AG04450 (cell line): ENCODE results near the gene TOX2. TPM values are rescaled to one million over a fixed set of nuclear protein-coding genes. Genes with fewer than 3 reads are reported as not detected.
A peak's percentile ranks its signal among the peaks of the same experiment; 100 is the strongest.

Source experiments
- CTCF ChIA-PET: fragments of 300-600, 350-600 bp; formaldehyde crosslinking; extraction: SDS; loops from one replicate; lab custom pipeline; 2022; ENCODE audit warnings: antibody characterized with exemption, inconsistent platforms; lab: Charles Lee
- POLR2A ChIA-PET: fragments of 350-600 bp; formaldehyde crosslinking; extraction: SDS; loops from one replicate; lab custom pipeline; 2021; ENCODE audit warnings: antibody characterized with exemption, inconsistent platforms; lab: Yijun Ruan, JAX
- DNase-seq: peaks from one replicate; pipeline ENCODE4 v3.0.0-alpha.2; 2011; ENCODE audit warnings: low read depth, low spot score
- H3K27ac ChIP-seq: one replicate; pipeline ENCODE4 v1.5.1; 2012; ENCODE audit warnings: low read depth, low read length, control low read depth
- H3K27me3 ChIP-seq: one replicate; pipeline ENCODE4 v1.6.0; 2012; ENCODE audit warnings: low read length; ENCODE audit not compliant: control insufficient read depth, insufficient read depth
- H3K4me3 ChIP-seq: 2 replicates; pipeline ENCODE4 v1.5.1; 2011; ENCODE audit warnings: mild to moderate bottlenecking, low read depth, low read length, control low read depth
- H3K9me3 ChIP-seq: 2 replicates; pipeline ENCODE4 v1.5.1; 2012; ENCODE audit warnings: low read length; ENCODE audit not compliant: control insufficient read depth, insufficient read depth
- CTCF ChIP-seq: IDR thresholded peaks from 2 replicates; pipeline ENCODE4 v1.5.1; 2011; ENCODE audit warnings: low read depth, low read length, control low read depth, inconsistent platforms
- polyA plus RNA-seq: library from polyadenylated mRNA; depleted of rRNA; stranded (reverse); fragments of >200 nt; gene quantifications from 2 replicates; pipeline ENCODE4 v1.2.3, GENCODE V29; 2011

TOX2 gene
- polyA plus RNA-seq, 1 experiment = 10.6 TPM

GRCh38 chr20:43915211-43916072, 790 bp downstream of the TOX2 start:
- Histone ChIP-seq H3K9me3 (peaks cover 2% of the 10 kb centered on the region; the same call in 1 of the 2 replicates), H3K4me3 (peak overlapping the region; percentile 80), H3K27me3 (no peaks in the 10 kb centered on the region), H3K27ac (peak overlapping the region; percentile 47)
- no peak for DNase-seq
- no peak for TF ChIP-seq CTCF
- CTCF ChIA-PET = no interaction called here
- POLR2A ChIA-PET = no interaction called here

- DNase-seq = no peak
- Histone ChIP-seq H3K4me3 (peak overlapping the region; percentile 80), H3K27me3 (no peaks in the 10 kb centered on the region), H3K27ac (peak overlapping the region; percentile 47), H3K9me3 (peaks cover 2% of the 10 kb centered on the region; the same call in 1 of the 2 replicates)
- ChIA-PET CTCF (no interaction called here), POLR2A (interaction anchor here (0.7 kb wide), 1 partner anchor 10 kb away, joined by 3 read pairs; no protein-coding TSS in a partner anchor)
- TF ChIP-seq CTCF = no peak
Measured at GRCh38 chr20:43916073-43916880, 1.6 kb downstream of the TOX2 start.

DNA sequence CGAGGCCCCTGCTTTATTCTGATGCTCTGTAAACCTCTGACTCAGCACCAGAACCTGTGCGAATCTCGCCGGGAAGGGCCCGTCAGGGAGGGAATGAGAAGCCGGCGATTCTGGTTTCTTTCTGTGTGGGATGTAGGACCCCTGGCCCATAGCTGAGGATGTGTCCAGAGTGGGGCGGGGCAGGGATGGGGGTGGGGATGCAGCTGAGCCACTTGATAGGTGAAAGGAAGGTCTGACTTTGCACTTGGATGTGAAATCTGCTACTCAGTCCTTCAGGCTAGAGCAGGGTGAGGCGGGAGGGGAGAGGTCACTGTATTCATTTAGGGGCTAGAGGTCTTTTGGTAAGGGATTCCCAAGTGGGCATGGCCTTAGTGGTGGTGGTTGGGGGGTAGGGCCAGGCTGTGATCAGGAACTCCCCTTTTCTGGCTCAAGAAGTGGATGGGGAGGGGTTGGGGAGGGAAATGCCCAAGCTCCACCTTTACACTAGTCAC, 2.3 kb downstream of the TOX2 start:
- H3K27me3 ChIP-seq = no peaks in the 10 kb centered on the region
- peak overlapping the region; percentile 21 for H3K27ac ChIP-seq
- CTCF ChIA-PET = interaction anchor here (0.6 to 1.0 kb wide), 2 partner anchors 12 to 167 kb away, joined by 3 to 5 read pairs; no protein-coding TSS in a partner anchor
- H3K4me3 ChIP-seq = peak overlapping the region; percentile 80
- no peak for TF ChIP-seq CTCF
- POLR2A ChIA-PET = interaction anchor here (0.7 to 1.5 kb wide), 3 partner anchors 11 to 38 kb away, joined by 3 read pairs; no protein-coding TSS in a partner anchor
- DNase-seq = no peak
- peaks cover 2% of the 10 kb centered on the region; the same call in 1 of the 2 replicates for H3K9me3 ChIP-seq

DNA sequence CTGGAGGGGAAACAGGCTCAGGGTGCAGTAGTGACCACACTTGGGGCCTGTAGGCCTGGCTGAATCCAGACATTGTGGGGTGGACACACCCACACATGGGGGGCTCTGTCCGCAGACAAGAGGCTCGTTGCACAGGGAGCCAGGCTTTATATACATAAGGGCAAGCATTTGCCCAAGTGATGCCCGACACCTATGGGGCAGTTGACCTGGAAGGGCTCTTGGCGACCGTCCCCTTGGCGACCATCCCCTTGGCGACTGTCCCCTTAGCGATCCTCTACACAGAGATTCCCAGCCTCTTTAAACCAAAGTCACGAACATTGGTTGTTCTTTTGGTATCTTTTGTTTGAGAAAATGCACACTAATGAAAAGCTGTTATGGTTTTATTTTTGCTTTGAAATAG, 2.7 kb downstream of the TOX2 start:
- ChIA-PET POLR2A (interaction anchor here (0.8 to 1.5 kb wide), 2 partner anchors 18 to 38 kb away, joined by 3 read pairs; no protein-coding TSS in a partner anchor), CTCF (interaction anchor here (0.6 to 1.0 kb wide), 2 partner anchors 12 to 167 kb away, joined by 3 to 5 read pairs; no protein-coding TSS in a partner anchor)
- no peak for TF ChIP-seq CTCF
- Histone ChIP-seq H3K27me3 (no peaks in the 10 kb centered on the region), H3K27ac (no peak overlapping the region), H3K9me3 (peaks cover under 1% of the 10 kb centered on the region; the same call in 1 of the 2 replicates), H3K4me3 (peak overlapping the region; percentile 80)
- DNase-seq = no peak
